Fibroblast of skin of right biceps (primary cell): Measurements from ENCODE around the gene YBX2.

ENCODE experiments used
- DNase-seq: peaks from one replicate; pipeline ENCODE4 v3.0.0-alpha.2; 2013

The YBX2 gene

GRCh38 chr17:7322520-7323194 lies 28.2 kb upstream of the YBX2 start:
- DNase-seq, result no peak

DNA sequence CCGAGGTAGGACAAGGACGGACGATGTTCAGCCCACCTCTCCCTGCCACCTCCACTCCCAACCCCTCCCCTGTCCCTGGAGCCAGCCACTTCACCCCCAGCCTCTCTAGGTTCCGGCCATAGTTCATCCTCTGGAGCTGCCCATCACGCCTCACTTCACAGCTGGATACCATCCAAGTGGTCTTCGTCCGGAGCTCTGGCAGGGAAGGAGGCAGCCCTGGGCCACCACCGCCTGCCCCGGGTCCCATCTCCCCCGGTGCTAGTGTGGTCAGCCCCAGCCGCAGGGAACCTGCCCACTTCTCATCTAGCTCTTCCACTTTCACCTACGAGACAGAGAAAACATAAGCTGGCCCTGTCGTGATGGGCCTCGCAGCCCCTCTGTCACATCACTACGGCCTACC lies 27.0 kb upstream of the YBX2 start:
- no peak for DNase-seq

- DNase-seq, result no peak
Observed at GRCh38 chr17:7318121-7318860, 23.9 kb upstream of the YBX2 start.

DNA sequence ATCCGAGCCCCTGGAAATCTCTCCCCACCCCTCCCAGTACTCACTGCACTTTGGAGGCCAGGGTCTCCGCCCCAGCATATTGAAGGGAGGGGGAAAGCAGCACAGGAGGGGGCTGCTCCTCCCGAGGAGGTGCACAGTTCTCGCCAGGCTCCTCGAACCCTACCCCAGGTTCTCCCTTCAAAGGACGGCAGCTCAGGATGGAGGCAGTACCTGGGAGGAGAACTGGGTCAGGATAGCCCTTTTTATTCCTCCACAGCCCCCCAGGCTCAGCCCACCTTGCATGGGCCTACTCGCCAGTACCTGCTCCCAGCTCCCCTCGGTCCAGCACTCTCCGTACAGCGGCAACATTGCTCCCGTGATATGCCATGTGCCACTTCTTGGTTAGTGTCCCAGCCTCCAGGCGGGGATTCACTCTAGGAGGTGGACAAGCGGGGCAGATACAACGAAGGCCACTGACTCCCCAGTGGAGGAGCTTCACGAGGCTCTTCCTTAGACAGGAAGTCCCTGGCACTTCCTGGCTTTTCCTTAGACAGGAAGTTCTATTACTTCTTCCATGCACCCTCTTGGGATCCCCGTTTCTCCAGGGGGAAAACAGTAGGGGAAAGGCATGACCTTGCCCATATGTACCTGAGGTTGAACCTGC lies 22.8 kb upstream of the YBX2 start:
- DNase-seq, result no peak

DNA sequence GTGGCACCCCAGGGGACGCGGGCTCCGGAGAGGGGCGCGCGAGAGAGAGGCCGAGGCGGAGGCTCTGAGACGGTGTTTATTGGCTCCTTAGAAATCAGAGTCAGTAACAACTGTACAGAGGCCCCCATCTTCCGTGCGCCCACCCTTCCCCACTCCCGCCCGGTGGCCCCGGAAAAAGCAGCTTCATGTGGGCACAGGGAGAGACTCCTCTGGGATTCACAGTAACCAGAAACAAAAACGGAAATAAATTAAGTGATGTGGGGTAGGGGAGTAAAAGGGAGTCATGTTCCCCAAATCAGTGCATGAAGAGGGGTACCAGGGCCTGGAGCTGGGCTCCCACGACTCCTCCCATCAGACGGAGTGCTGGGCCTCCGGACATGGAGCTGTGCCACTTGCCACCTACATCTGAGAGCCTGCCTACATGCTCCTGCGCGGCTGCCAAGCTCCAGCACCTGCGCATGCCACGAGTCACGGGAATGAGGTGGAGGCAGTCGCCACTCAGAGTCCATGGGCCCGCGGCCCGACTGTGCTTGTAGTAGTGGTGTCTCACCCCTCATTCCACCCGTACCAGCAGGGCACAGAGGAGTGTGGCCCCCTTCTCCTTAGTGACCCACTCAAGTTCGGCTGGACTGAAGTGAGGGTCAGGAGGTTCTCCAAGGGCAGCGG lies 21.3 kb upstream of the YBX2 start:
- no peak for DNase-seq

DNA sequence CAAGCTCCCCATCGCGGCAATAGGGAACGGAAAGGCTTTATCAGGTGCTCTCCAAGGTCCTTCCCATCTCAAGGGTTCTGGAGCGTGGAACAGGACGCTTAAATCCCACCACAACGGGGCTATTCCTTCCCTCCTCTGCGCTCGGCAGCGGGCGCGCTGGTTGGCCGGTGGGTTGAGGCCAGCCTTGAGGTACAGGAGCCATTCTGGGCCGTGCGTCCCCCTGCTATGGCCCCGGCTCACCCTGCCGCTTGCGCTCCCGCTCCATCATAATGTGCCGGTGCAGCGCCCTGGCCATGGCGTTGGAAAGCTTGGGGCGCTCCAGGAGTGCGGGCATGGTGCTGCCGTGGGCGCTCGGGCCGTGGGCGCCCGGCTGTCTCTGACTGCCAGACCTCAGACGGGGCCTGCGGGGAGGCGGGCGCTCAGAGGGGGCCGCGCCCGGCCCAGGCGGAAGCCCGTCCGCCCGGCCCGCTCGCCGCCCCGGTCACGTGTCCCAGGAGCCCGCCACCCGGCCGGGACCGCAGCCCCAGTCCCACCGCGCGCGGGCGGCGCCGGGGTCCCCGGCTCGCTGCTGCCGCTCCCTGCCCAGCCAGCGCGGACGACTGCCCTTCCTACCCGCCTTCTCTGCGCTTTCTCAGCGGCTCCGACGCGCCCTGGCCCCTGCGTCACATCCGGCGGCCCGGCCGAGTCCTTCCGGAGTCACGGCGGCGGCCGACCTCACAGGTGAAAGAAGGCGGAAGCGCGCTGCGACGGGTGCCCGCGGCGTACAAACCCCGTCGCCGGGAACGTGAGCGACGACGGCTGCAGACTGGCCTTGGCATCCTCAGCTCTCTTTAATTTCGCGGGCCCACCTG lies 20.5 kb upstream of the YBX2 start, which contains the start of gene GPS2:
Gene GPS2, minus strand, starts transcription at position 642 of the 851 bp plus-strand sequence. Its CDS starts 308 bp downstream, at position 334.
- DNase-seq, result peak; percentile 81

DNA sequence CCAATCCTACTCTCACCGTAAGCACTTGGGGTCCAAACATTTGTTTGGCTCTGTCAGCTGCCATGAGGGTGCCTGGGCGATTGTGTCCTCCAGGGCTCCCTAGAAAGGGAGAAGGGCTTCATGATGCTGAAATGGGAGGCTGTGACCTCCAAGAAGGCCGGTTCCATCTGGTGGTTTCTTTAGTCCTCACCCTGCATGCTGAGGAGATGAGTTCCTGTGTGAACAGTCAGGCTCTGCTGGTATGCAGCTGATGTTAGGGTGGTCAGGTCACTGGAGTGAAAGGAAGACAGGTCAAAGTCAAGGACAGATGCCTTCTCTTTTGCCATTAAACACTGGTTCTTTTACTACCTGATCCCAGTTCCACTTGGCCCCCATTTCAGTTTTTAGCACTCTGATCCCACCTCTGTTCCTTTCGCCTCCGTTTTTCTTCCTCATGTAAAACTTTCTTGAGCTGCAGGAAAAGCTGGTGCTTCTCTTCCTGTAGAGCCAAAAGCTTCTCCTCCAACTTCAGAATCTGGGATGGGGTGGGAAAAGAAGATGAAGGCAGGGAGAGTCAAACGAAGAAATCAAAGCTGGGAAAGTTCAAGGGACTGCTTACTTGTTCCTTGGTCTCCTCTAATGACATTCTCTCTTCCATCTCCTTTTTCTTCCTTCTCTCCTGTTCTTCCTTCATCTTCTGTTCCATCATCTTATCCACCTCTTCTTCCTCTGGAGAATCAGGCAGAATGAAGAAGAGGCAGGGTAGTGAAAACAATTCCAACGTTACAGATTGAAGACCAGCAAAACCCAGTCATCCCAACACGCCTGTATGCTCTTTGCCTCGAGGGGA lies 19.7 kb upstream of the YBX2 start:
- DNase-seq, result peak; percentile 14

- peak; percentile 15 for DNase-seq
Observed at GRCh38 chr17:7313088-7313889, 18.9 kb upstream of the YBX2 start.

- no peak for DNase-seq
Observed at GRCh38 chr17:7312432-7313087, 18.1 kb upstream of the YBX2 start.

- DNase-seq, result no peak
Observed at GRCh38 chr17:7311110-7311705, 16.8 kb upstream of the YBX2 start.

GRCh38 chr17:7309628-7310027 lies 15.2 kb upstream of the YBX2 start:
- no peak for DNase-seq

DNA sequence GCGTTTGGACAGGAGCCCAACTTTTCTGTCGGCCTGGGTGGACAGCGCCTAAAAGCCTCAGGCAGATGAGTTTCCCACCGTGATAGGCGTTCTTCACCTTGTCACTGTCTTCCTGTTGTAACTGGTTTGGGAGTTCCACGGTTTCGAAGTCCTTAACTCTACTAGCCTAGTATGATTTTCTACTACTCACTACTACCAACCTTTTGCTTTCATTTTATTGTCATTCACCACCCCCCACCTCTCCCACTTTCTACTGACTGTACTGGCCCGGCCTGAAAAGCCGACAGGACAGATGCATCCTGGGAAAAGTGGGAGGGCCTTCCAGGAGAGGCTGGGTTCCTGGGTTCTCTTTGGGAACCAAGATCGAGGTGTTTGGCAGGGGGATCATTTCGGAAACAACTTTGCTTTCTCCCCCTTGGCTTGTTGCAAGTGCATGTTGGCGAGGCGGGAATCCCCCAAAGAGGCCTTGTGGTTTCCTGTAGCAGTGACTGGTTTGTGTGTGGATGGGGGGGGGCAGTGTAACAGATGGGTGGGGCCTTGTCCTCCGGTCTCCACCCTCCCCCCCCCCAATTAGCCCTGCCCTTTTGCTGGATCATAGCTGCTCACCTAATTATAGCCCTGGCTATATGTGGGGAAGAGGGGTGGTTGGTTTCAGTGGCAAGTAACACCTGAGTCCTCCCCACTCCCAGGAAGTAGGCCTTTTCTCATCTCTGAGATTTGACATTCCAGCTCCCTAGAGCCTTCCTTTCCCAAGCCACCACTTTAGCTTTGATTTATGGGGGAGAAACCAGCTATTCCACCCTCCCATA lies 14.4 kb upstream of the YBX2 start:
- peak; percentile 82 for DNase-seq

GRCh38 chr17:7307686-7308624 lies 13.5 kb upstream of the YBX2 start:
- peak; percentile 45 for DNase-seq

DNA sequence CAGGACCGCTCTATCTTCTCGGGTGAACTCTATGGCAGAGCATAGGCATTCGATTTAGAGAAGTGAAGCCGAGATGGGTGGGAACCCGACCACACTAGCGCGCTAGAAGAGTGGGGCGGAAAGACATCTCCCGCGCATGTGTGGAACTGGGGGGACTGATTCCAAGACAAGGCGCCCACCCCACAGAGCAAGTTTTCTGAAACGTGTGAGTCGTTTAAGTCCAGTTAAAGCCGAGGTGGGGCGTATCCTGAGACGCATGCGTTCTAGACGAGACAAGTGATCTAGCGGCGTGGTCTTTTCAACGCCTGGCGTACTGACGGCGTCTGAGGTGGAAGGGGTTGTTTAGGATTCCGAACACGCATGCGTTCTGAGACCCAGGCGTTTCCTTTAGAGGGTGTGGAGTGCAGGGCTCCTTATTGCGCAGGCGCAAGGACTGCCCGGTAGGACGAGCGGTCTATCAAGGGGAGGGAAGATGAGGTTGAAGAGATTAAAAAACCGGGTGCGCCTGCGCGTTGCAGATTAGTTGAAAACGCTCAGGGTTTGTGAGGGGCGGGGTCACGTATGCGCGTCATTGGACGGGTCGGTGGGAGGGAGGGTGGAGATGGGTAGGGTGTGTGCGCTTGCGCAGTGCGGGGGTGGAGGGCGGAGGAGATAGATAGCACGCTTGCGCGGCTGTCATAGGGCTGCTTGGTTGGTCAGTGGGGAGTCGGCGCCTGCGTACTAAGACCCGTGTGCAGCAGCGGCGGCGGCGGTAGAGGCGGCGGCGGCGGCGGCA lies 12.7 kb upstream of the YBX2 start, which contains the start of gene EIF5A:
Gene EIF5A, plus strand, starts transcription at position 718 of the 775 bp plus-strand sequence. CDS start 2,008 bp downstream, outside the sequence.
- peak; percentile 100 for DNase-seq

DNA sequence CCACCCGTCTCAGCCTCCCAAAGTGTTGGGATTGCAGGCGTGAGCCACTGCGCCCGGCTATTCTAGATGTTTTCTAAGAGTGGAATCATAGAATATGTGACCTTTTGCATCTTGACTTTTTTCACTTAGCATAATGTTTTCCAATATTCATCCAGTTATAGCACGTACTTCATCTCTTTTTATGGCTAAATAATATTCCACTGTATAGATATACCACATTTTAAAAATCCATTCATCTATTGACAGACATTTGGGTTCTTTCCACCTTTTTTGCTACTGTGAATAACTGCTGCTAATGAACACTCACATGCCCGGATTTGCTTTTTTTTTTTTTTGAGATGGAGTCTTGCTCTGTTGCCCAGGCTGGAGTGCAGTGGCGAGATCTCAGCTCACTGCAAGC lies 9.7 kb upstream of the YBX2 start:
- no peak for DNase-seq

DNA sequence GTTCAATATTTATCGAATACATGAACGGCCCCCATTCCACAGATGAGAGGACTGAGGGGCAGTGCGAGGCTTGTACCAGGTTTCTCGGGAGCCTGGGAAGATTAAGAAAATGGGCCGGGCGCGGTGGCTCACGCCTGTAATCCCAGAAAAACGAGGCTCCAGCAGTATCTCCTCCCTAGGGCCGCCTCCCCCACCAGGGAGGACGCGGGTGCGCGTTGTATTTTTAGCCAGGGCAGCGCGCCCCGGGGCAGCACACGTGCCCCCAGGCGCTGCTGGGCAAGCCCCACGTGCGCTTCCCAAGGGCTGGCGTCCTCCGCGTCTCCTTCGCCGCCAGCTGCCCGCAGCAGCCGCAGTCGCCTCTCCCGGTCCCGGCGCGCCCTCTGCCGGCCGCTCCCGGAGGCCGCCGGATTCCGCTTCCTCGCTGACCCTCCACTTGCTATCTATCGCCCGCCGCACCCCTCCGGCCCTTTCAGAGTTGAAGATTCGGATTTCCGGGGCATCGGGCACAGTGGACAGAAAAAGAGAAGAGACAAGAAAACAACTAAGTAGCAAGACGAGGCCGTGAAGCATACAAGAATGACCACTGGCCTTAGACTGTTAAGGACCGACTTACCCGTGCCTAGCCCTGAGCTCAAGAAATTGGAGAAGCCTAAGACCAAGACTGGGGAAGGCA lies 1.9 kb upstream of the YBX2 start:
- peak; percentile 70 for DNase-seq
